ENCODE measurements around the gene DUS1L.

DNA sequence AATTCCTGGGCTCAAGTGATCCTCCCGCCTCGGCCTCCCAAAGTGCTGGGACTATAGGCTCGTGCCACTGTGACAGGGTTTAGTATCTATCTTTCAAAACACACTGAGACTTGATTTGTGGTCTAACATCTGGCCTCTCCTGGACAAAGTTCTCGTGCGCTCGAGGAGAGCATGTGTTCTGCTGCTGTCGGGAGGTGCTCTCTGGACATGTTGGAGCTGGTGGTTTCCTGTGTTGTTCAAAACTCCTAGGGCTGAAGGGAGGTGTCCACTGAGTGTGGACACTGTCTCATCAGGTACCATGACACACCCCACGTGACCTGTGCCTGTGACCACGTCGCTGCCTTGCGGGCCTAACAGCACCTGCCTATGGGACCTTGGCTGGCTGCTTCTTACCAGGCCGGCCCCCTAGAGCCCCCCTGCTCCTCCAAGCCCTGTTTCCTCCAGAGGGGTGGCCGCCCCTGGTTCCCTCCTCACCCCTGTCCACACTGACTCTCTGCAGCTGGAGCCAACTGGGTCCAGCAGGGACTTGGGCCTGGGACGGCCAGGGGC is 19.6 kb downstream of the DUS1L start:
- TF ChIP-seq, protein P1, sequence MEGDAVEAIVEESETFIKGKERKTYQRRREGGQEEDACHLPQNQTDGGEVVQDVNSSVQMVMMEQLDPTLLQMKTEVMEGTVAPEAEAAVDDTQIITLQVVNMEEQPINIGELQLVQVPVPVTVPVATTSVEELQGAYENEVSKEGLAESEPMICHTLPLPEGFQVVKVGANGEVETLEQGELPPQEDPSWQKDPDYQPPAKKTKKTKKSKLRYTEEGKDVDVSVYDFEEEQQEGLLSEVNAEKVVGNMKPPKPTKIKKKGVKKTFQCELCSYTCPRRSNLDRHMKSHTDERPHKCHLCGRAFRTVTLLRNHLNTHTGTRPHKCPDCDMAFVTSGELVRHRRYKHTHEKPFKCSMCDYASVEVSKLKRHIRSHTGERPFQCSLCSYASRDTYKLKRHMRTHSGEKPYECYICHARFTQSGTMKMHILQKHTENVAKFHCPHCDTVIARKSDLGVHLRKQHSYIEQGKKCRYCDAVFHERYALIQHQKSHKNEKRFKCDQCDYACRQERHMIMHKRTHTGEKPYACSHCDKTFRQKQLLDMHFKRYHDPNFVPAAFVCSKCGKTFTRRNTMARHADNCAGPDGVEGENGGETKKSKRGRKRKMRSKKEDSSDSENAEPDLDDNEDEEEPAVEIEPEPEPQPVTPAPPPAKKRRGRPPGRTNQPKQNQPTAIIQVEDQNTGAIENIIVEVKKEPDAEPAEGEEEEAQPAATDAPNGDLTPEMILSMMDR (IDR thresholded peaks at IDR 0.05), result no peak
- TF ChIP-seq POLR2A (IDR thresholded peaks at IDR 0.05), result no peak

Measured in uterus (tissue), 2 donors.